H7 (cell line): ENCODE measurements around the gene NPEPL1. TPM values are rescaled to one million over a fixed set of nuclear protein-coding genes. Genes with fewer than 3 reads are reported as not detected.
A peak's percentile ranks its signal among the peaks of the same experiment; 100 is the strongest.

ENCODE experiments used
- DNase-seq: peaks from one replicate; pipeline ENCODE4 v3.0.0; 2012
- H3K27me3 ChIP-seq: 2 replicates; pipeline ENCODE4 v1.6.0; 2011; ENCODE audit warnings: mild to moderate bottlenecking, low read length; ENCODE audit not compliant: control insufficient read depth, insufficient read depth
- H3K36me3 ChIP-seq: replicated peaks from 2 replicates; pipeline ENCODE4 v1.5.1; 2011; ENCODE audit warnings: low read length; ENCODE audit not compliant: control insufficient read depth, insufficient read depth
- H3K4me3 ChIP-seq: 2 replicates; pipeline ENCODE4 v1.5.1; 2011; ENCODE audit warnings: low read depth, mild to moderate bottlenecking, control low read depth, low read length, moderate library complexity; ENCODE audit not compliant: insufficient read depth
- total RNA-seq: library from RNA; depleted of rRNA; stranded (reverse); fragments of >200 nt; shearing (Covaris generic); gene quantifications from 2 replicates; pipeline ENCODE4 v1.2.3, GENCODE V29; 2014

NPEPL1 gene
- total RNA-seq, 1 experiment from 2014 or later = 30.9 TPM

DNA sequence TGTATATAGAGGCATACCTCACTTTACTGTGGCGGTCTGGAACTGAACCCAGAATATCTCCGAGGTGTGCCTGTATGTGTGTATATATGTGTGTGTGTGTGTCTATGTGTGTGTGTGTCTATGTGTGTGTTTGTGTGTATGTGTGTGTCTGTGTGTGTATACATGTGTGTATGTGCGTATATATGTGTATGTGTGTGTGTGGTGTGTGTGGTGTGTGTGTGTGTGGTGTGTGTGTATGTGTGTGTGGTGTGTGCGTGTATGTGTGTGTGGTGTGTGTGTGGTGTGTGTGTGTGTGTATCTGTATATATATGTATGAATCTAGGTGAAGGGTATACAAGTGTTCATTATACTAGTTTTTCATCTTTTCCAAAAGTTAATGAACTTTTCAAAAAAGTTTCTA is 4.2 kb upstream of the NPEPL1 start:
- Histone ChIP-seq H3K27me3 (no peaks in the 10 kb centered on the region), H3K36me3 (no peaks in the 10 kb centered on the region), H3K4me3 (no peak overlapping the region)
- DNase-seq = no peak

DNA sequence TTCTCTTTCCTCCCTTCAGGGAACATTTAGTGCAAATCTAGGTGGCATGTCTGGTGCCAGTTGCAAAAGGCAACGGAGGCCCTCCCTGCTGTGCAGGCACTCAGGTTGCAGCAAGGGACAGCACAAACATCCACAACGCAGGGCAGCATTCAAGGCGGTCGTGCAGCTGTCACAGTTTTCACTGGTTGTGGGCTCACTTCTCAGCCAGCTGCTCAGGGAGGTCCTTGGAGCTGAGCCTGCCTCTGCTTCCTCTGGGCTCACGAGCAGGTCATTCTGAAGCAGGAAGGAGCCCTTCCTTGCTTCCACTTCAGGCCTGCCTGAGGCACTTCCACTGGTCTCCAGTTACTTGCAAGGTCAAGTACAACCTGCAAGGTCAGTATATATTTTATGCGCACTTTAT is 3.8 kb upstream of the NPEPL1 start:
- no peaks in the 10 kb centered on the region for H3K36me3 ChIP-seq
- DNase-seq = peak; percentile 43
- no peaks in the 10 kb centered on the region for H3K27me3 ChIP-seq
- H3K4me3 ChIP-seq = no peak overlapping the region

DNA sequence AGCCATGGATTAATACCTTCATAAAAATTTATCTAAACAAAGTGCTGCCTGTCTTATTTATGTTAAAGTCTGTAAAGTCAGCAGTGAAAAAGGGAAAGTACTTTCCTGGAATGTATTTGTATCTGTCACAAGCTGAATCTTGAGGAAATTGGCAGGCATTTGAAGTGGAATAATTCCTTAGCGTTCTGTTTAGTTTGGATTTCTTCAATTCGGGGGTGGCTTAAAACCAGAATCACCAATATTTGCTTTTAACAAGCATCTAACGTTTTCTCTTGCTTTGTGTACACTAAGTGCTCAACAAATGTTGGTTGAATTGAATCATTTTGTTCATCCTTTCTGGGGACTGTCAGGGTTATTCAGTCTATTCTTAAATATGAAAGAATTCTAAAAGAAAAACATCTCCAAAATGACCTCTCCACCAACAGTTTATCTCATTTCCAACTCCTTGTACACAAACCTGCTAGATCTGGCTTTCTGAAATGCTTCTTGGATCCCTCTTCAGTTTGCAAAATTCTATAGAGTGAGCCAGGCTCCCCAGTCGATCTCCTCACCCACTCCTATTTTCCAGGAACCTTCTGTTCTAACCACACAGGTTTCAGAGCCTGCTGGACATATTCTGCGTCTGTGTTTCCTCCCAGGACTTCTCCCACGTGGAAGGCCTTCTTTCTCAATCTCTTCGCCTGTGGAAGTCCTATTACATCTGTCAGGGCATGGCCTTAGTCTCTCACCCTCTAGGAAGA is 2.0 kb upstream of the NPEPL1 start:
- peaks cover 1% of the 10 kb centered on the region for H3K36me3 ChIP-seq
- no peak overlapping the region for H3K4me3 ChIP-seq
- no peaks in the 10 kb centered on the region for H3K27me3 ChIP-seq
- no peak for DNase-seq

DNA sequence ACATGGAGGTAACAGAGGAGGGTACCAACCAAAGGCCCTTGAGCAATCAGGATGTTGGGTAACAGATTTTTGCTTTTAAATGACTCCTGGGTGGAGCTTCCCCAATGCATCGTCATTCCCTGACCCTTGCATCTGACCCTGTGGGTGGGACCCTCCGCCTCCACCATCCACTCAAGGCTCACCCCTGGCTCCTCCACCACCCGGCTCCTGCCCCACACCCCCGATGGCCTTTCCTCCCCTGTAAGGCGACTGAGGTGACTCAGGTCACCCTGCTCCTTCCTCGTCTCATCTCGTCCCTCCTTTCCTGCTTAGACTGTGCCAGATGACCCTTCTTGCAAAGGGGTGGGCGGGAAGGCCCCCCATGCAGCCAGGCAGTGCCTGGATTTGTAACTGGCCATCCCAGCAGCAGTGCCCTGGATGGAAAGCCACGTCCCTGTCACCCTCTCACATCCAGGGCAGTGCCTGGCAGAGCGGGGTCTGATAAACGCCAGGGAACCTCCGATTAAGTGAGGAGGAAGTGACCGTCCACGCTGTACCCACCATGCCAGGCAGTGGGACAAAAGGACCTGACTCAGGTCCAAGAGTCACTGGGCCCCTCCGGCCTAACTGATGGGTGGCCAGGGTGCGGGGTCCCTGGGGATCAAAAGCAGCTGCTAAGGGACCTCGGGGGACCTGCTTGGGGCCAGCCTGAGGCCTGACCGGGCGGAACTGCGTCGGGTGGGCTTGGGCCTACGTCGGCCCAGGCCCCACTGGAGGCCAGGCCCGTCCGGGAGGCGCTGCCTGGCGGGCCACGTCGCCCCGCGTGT is 624 bp upstream of the NPEPL1 start:
- DNase-seq = peak; percentile 68
- Histone ChIP-seq H3K27me3 (no peaks in the 10 kb centered on the region), H3K4me3 (no peak overlapping the region), H3K36me3 (peaks cover 2% of the 10 kb centered on the region)

DNA sequence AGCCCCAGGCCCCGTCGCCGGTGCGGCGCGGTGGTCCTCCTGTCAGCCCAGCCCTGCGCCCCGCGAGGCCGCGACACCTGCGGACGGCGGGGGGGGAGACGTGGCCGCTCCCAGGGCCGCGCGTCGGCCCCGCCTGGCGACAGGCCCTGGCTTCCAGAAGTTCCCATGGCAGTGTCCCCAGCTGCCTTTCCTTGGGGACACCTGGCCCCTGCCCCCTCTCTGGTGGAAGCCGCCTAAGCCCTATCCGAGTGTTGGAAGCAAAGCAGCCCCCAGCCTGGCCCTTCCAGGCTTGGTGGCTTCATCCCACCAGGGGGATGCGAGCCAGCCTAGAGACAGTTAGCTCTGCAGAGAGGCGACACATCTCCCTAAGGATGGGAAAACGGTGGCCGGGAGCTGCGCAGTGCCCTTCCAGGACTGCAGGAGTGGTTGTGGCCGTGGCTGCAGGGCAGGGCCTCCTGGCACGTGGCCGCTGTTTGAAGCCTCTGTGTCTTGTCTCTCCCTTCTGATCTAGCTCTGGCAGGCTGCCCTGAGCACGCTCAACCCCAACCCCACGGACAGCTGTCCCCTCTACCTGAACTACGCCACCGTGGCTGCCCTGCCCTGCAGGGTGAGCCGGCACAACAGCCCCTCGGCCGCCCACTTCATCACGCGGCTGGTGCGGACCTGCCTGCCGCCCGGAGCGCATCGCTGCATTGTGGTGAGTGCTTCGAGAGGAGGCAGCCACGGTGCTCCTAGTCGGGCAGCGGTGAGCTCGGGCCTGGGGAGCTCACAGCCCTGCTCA is 816 bp downstream of the NPEPL1 start:
- peak overlapping the region; percentile 5; the same call in 1 of the 2 replicates for H3K4me3 ChIP-seq
- DNase-seq = peak; percentile 70
- H3K36me3 ChIP-seq = peaks cover 6% of the 10 kb centered on the region
- no peaks in the 10 kb centered on the region for H3K27me3 ChIP-seq

DNA sequence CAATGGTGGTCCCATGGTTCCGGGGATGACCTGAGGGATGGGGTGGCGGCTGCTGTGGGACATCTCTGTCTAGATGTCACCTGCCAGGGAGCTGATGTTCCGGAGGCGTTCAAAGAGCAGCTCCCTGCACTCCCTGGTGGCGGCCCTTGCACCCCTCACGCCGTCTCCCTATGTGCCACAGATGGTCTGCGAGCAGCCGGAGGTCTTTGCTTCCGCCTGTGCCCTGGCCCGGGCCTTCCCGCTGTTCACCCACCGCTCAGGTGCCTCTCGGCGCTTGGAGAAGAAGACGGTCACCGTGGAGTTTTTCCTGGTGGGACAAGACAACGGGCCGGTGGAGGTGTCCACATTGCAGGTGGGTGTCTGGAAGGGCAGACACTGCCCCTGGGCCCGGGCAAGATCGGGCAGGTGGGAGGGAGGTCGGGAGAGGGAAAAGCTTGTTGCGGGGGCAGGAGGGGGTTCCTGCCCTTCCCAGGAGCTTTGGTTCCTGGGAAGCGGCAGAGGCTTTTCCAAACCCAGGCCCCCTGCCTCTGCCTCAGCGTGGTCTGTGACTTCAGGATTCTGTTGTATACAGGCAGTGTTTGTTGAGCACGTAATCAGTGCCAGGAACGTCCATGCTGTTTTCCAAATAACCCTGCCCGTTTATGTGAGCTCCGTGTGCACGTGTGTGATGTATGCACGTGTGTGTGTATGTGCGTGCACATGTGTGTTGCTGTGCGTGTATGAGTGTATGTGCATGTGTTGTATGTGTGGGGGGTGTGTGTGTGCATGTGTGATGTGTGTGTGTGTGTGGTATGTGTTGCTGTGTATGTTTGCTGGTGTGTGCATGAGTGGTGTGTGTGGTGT is 1.9 kb downstream of the NPEPL1 start:
- Histone ChIP-seq H3K36me3 (peaks cover 6% of the 10 kb centered on the region), H3K4me3 (no peak overlapping the region), H3K27me3 (no peaks in the 10 kb centered on the region)
- DNase-seq = peak; percentile 59

DNA sequence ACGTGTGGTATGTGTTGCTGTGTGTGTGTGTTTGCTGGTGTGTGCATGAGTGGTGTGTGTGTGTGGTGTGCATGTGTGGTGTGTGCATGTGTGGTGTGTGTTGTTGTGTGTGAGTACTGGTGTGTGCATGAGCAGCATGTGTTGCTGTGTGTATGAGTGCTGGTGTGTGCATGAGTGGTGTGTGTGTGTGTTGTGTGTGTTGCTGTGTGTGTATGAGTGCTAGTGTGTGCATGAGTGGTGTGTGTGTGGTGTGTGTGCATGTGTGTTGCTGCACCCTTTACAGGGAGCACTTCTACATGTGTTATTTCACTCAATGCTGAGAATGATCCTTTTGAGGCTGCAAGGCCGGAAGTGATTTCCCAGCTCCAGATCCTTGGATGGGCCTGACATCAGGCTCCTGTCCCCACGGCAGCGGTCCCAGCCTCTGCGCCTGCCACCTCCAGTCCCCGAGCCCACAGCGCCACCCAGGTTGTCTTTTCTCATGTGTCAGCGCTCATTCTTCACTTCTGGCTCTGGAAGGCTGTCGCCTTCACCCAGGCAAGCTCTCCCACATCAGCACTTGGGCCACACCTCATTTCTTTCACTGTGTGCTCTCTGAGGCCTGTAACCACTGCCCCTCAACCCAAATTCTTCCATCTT is 2.6 kb downstream of the NPEPL1 start:
- H3K27me3 ChIP-seq = no peaks in the 10 kb centered on the region
- no peak overlapping the region for H3K4me3 ChIP-seq
- DNase-seq = peak; percentile 64

DNA sequence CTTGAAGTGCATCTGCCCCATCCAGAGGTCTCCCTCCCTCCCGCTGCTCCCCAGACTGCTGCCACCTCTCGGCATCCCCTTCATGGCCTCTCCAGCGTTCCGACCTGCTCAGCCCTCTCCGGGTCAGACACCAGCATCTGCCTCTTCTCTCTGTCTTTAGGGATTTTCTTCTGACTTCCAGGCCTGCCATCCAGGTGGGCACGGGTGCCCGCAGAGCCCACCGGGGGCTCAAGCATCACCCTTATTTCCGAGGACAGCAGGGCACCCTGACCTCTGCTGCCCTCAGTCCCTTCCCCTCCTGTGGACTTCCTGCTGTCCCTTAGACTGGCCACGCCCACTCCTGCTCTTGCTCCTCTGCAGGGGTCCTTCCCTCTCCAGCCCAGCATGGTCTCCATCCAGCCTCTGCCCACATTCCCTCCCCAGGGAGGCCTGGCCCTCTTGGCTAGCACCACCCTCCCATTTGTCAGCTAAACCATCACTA is 3.3 kb downstream of the NPEPL1 start:
- Histone ChIP-seq H3K4me3 (no peak overlapping the region), H3K27me3 (no peaks in the 10 kb centered on the region), H3K36me3 (peaks cover 9% of the 10 kb centered on the region)
- DNase-seq = peak; percentile 53

More for the DNA sequence above, 2.6 kb downstream of the NPEPL1 start:
- H3K36me3 ChIP-seq = peaks cover 8% of the 10 kb centered on the region

DNA sequence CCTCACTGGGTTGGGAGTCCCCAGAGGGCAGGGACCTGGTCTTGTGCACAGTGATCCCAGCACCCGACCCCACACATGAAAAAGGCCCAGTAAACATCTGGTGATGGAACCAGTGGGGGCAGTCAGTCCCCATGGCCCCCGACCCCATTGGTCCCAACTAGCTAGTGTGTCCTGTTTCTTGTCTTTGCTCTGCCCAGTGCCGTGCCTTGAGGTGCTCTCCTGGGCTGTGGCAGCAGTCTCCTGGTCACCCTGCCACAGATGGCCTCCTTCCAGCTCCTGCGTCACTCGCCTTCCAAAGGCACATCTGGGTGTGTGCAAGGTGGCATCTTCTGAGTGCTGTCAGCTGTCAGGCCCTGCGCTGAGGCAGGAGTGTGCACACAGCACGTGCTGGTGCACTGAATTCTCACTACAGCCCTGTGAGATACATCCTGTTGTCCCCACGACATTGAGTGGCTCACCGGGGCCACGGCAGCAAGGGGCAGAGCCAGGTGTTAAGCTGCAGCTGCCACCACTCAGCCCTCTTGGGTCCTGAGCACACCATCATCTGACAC is 3.9 kb downstream of the NPEPL1 start:
- no peak for DNase-seq
- H3K36me3 ChIP-seq = peaks cover 9% of the 10 kb centered on the region
- no peak overlapping the region for H3K4me3 ChIP-seq
- H3K27me3 ChIP-seq = no peaks in the 10 kb centered on the region

DNA sequence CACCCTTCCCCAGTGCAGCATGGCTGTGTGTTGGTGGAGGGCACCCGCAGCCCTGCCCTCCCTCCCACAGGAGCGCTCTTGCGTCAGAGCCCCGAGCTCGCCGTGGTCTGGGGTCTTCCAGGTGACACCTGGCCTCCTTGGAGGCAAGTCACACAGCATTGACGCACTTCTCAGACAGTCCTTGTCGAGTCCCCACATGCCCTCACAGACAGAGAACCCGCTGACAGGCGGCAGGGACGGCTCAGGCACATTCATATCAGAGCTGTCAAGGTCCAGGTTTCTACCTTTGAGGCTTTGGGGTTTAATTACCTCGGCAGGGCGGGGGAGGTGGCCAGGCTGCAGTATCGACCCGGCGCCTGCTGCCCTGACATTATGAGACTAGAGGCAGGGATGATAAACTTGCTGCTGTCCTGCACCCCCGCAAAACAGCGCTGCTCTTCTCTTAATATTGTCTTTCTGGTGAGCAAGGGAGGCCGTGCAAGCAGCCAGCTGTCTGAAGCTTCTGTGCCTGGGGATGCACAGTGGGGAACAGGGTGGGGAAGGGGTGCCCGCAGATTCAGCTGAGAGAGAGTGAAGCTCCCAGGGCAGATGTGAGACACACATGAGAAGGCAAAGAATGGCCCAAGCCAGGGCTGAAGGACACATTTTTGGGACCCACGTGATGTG is 4.7 kb downstream of the NPEPL1 start:
- DNase-seq = no peak

DNA sequence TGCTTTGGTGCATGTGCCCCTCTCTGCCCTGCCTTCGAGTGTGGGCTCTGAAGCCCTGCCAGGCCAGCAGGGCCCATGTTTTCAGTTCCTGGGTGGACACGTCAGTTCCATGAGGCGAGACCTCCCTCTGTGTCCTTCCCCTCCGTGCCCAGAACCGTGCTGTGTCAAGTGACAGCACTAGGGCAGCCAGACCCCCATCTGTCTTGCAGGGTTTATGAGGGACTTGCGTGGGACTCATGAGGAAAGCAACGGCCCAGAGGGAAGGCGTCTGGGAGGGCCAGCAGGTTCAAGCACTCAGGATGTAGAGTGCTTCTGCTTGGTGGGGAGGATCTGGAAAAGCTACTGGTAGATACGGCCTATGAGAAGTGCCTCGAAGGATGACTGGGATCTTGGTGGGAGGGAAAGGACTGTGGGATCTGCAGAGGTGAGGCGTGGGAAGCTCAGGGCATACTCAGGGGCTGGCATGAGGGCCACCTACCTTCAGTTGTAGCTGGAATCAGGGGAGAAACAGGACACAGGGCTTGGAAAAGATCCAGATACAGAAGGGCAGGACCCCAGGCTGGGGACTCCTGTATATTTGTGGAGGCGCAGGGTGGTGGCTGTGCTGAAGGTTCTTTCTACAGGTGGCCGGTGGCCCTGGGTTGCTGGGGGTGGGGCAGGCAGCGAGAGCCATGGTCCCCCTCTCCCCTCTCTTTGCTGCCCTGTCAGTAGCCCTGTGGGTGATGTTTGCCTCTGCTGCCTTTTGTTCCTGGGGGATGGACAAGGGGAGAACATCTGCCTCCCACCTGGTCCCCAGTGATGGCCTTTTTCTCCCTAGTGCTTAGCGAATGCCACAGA is 5.5 kb downstream of the NPEPL1 start:
- Histone ChIP-seq H3K36me3 (peaks cover 9% of the 10 kb centered on the region), H3K27me3 (no peaks in the 10 kb centered on the region), H3K4me3 (no peak overlapping the region)
- DNase-seq = peak; percentile 26

More for the DNA sequence above, 4.7 kb downstream of the NPEPL1 start:
- H3K4me3 ChIP-seq = no peak overlapping the region
- no peaks in the 10 kb centered on the region for H3K27me3 ChIP-seq
- H3K36me3 ChIP-seq = peaks cover 9% of the 10 kb centered on the region
